CD4-positive, alpha-beta T cell treated with Interleukin-10 for 1 hour (primary cell): ENCODE data around the gene EID1.

Source experiments
- DNase-seq: peaks from one replicate; pipeline ENCODE4 v3.0.0-alpha.2; 2020

Gene EID1

DNA sequence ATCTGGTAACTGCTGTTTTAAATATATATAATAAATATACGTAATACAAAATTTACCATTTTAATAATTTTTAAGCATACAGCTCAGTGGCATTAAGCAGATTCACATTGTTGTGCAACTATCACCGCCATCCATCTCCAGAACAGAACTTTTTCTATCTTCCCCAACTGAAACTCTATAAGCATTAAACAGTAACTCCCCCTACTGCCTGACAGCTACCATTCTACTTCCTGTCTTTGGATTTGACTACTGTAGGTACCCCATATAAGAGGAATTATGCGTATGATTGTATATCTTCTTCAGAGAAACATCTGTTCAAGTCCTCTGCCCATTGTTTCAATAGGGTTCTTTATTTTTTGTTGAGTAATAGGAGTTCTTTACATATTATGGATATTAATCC, 36.8 kb downstream of the EID1 start:
- DNase-seq, result no peak

DNA sequence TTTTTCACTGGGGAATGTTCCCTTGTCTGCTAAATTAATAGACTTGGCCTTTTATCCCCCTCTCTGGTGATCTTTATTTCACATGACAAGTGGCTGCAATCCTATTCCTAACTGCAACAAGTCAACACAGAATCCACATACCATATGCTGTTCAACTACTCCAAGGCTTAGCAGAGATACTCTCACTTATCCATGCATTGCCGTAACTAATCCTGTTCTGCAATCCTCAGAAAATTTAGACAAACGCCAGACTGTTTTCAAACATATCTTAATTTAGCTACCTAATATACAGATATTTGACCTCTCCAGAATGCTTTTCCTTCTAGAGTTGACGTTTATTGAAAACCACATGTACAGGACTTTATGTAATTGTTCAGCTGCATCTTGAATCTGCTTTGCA, 37.9 kb downstream of the EID1 start:
- no peak for DNase-seq

DNA sequence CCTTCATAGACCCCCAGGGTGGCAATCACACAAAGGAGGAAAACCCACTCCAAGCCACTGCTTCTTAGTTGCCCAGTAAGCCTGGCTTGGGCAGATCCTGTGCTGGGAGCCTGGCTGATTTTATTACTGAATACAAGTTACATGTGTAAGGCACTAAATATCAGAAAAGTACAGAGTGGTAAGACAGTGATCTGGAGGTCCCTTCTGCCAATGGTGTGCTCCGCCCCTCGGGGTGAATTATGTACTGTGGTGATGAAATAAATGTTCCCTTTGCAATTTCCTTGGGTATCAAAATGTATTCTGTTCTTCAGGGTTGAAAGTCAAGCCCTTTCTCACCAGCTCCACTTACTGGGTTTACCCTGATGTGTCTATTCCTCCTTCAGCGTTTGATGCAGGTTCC, 38.8 kb downstream of the EID1 start:
- no peak for DNase-seq

GRCh38 chr15:48922046-48922445, 44.1 kb downstream of the EID1 start:
- no peak for DNase-seq

GRCh38 chr15:48924528-48925393, 46.8 kb downstream of the EID1 start:
- no peak for DNase-seq

DNA sequence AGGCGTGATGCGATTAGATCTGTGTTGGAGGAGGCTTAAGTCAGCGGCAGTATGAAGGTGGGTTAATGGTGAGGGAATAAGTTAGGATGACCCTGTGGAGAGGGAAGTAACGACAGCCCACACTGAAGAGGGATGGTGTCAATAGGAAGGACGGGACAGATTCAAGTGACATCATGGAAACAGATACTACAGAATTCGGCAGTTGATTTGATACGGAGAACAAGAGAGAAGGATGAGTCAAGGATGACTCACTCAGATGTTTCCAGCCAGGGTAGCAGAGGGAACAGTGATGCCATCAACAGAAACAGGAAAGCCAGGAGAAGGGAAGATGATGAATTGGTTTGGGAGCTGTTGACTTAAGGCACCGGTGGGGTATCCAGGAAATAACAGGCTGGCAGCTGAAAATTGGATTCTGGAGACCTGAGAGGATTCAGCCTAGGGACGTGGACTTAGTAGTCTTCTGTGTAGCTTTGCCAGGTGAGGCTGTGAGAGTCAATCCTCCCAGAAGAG, 47.8 kb downstream of the EID1 start:
- no peak for DNase-seq

GRCh38 chr15:48928877-48929538, 51.1 kb downstream of the EID1 start:
- no peak for DNase-seq

GRCh38 chr15:48929661-48930060, 51.7 kb downstream of the EID1 start:
- no peak for DNase-seq
